Activated CD8-positive, alpha-beta memory T cell treated with anti-CD3 and anti-CD28 coated beads, Interleukin-2, amount 50 U/mL, for 24 hours (primary cell): ENCODE data around the gene CAMK2A.

Experiments
- DNase-seq: peaks from one replicate; pipeline ENCODE4 v3.0.0-alpha.2; 2020; ENCODE audit errors: extremely low read depth

CAMK2A gene

GRCh38 chr5:150300496-150301169, 11.1 kb upstream of the CAMK2A start:
- DNase-seq: no peak

- no peak for DNase-seq
These were observed 10.2 kb upstream of the CAMK2A start for GRCh38 chr5:150299571-150300327.

DNA sequence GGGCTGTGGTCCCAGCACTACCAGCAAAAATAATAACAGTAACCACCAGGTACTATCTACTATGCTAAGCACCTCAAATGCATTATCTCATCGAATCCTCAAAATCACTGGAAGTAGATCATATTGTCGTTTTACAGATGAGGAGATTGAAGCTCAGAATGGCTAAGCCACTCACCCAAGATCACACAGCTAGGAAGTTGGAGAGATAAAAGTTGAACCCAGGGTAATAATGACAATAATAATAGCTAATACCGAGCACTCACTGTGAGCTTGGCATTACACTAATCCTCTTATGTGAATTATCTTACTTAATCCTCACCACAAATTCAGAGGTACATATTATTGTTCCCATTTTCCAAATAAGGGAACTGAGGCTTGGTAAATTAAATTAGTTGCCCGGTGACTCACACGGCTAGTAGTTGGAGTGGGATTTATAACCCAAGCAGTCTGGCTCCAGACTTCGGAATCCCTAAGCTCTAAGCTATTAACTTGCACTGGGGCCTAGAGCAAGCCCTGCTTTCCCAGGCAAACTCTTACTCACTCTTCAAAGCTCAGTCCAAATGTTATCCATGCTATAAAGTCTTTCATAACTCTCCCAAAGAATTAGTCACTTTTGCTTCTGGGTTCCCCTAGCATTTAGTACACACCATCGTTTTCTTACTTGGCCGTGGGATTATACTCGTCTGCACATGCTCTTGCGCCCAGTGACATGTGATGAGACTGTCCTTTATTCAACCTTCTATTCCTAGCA, 9.3 kb upstream of the CAMK2A start:
- DNase-seq: no peak

DNA sequence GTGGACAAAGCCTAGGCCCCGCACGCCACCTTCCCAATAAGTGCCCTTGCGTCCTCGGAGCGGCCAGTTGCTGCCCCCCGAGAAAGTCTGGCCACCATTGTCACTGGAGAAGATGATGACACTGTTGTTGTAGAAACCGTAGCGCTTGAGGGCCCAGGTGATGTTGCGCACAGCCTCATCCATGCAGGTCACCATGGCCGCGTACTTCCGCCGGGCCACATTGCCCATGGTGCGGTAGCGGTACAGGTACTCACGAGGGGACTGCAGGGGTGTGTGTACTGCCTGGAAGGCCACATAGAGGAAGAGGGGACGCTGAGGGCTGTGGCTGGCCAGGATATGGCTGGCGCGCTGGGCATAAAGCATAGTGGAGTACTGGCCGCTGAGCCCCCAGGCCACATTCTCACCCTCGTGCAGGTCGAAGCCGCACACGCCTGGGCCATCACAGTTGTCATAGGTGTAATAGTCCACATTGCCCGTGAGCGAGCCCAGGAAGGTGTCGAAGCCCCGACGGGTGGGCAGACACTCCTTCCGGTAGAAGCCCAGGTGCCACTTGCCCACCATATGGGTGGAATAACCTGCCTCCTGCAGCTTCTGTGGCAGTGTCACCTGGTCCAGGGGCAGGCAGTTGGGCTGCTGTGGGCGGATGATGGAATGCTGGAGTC, 8.5 kb upstream of the CAMK2A start:
- DNase-seq: no peak

- DNase-seq: no peak
These were observed 7.8 kb upstream of the CAMK2A start for GRCh38 chr5:150297236-150297890.

DNA sequence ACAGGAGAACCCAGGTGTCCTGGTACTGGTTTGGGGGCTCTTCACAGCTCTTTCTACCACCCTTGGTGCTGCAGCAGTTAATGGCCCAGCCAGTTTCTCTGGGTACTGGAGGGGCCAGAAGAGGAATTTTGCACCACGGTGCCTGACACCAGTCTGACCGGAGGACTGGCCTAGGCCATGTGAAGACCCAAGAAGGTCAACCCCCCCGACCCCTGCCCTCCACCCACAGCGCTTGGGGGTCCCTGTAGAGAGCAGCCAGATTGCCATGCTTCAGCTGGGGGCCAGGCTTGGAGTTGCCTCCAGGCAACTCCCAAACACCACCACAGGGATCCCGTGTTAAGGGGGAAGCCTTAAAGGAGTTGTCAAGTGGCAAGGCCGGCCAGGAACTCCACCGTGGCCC, 6.9 kb upstream of the CAMK2A start:
- no peak for DNase-seq

DNA sequence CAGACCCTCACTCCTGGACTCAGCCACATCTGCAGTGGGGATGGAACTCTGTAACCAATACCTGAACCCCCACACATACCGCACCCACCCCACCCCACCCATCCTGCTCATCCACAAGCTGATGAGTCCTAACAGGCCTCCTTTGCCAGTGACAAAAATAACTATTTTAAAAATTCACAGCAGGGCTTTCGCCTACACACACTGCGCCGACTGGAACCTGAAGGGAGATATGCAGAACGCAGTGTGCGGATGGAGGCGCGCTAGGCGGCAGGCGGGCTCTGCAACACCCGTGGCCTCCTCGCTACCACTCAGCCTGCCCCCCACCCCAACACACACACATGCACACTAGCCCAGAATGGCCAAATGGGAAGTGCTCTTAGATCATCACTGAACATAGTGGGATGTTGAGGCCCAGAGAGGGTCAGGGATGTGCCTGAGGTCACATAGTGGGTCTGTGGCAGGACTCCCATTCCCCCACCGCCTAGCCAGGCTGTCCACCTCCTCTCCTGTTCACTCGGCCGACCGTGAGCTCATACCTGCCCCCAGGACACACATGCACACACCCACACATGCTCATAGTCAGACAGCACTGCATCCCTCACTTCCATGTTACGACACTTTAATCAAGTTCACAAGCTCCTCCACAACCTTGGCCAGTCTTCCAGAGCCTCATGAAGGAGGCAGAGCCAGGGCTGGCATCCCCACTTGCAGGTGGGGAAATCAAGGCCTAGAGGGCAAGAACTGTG, 6.3 kb upstream of the CAMK2A start:
- DNase-seq: no peak

DNA sequence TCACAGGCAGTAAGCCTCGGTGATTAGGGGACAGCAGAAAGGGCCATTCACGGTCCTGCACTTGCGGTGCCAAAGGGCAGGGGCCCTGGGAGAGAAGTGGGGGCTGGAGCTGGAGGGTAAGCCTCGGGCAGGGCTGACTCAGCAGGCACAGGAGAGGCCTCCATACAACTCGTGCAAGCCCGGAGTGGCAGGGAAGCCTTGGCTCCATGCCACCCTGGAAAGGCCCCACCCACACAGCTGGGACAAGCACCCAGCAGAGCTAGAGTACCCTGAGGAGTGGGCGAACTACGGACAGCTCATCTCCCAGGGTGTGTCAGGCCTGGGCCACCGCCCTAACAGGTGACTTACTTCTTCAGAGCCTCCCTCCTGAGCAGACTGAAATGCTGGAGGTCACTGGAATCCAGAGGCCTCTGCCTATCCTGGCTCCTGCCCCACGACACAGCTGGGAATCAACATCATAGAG, 5.6 kb upstream of the CAMK2A start:
- no peak for DNase-seq

DNA sequence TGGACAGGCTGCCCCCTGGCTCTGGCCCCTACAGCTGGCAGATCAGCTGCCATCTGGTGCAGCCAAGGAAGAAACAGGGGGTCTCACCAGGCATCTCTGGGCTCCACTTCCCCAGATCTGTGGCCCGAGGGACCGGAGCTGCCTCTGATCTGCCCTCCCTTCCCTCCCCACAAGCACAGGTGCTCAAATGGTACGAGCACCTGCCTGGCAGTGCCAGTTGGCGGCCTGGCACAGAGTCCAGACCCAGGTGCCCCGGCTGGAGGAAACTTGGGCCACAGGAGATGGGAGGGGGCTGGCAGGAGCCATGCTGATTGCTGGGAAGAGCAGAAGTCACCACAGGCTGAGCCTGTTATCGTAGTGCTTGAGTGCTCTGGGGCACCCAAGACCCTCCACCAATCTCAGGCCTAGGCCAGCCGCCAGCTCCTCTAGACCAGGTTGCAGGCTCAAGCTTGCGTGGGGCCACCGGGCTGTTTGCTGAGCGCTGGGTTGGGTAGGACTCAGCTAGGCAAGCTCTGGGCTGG, 5.0 kb upstream of the CAMK2A start:
- no peak for DNase-seq

DNA sequence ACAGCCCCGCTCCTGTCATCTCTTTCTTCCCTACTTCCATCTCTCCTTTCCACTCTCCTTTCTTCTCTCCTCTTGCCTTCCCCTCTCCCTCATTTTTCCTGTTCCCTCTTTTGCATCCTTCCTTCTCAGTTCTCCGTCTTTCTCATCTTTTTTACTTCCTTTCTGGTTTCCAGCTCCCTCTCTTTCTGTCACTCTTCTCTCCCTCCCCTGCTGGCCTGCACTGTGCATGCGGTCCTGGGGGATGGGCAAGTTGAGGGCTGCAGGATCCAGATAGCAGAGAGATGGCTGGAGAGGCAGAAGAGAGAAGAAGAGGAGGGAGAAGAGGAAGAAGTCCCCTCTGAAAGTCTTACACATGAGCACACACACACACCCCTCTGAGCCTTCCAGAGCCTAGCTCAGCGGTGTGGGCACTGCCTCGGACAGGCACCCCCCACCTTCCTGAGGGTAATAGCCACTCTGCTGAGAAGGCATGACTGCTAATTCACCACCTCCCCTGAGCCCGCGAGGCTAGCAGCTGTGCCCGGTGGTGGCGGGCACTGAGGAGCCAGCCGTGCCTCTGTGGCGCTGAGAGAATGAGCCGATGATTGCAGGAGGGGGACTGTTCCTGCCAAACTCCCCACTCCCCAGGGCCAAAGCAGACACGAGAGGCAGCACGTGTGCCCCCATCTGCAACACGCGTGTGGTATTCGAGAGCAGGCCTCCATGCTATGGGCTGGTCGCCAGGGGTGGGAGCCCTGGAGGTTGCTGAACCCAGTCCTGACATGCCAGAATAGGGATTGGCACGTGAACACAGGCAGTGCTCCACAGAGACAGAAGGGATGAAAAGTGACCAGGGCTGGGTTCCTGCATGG, 3.7 kb upstream of the CAMK2A start:
- DNase-seq: no peak

DNA sequence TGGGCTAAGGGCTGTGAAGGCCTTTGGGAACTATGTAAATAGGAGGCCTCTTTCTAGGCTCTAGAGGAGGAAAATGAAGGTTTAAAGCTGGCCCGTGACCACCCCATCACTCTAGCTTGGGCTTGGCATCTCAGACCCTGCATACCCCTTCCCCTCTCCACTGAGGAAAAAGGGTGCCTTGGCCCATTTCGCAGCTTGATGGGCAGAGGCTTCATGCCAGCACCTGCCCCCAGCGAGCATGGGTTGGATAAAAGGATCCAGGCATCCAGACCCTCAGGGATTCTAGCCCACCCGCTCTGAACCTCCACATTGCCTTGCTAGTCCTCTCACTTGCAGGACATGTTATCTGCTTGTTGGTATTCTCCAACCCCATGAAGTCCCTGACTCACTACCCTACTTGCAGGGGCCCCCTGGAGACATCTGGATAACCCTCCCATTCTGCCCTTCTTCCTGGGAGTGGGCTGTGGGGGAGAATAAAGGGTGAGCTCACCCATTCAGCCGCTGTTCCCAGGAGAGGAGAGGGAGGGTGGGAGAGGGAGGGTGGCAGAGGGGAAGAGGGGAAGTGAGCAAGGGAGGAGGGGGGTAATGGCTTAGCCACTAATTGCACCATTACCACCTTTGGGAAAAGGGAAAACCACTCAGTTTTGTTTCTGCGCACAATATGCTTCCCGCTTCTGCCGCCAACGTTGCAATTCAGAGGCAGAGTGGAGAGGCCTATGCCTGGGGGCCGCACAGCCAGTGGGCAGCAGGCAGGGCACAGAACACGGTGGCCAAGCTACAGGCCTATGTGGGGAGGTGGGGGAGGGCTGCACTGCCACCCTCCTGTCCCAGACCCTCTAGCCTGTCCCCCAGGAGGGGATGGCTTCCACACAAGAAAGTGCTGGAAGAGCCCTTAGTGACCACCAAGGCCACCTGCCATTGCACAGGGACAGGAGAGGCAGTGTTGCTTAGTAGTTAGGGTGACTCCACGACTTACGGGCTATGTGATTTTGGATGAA, 2.1 kb upstream of the CAMK2A start:
- DNase-seq: no peak

DNA sequence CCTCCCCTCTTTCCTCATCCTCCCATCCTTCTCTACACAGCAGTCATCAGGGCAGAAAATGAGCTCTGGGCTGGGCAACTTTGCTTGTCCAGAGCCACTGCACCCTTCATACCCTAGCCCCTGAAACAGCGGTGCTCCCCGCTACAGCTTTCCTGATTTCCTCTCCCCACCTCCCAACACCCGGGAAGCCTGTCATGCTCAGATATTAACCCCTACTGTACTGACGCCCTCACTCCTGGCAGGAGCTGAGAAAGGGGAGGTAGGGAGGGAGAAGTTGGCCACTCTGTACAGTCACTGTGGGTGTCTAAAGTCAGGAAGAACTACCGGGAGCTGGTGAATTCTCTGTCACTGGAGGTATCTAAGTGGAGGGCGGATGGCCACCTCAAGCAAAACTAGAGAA, 782 bp downstream of the CAMK2A start:
- DNase-seq: no peak

GRCh38 chr5:150288361-150288760, 1.2 kb downstream of the CAMK2A start:
- DNase-seq: no peak

DNA sequence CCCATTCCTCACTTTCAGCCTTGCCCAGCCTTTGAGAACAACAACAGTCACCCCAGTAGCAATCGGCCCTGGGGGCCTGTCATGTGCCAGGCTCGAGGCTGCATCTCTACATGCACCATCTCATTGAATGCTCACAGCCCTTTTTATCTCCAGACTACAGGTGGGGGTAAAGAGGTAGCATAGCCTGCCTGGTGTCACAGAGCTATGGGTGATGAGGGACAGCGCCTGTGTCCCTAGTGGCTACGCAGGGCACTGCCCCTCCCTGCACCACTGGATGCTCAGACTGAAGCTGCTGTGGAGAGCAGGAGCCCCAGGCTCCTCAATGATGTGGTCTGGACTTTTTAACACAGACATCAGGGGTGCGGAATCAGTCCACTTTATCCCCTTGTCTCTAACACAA, 2.8 kb downstream of the CAMK2A start:
- DNase-seq: no peak

- DNase-seq: no peak
These were observed 4.5 kb downstream of the CAMK2A start for GRCh38 chr5:150285114-150285513.

GRCh38 chr5:150284311-150284710, 5.3 kb downstream of the CAMK2A start:
- no peak for DNase-seq

GRCh38 chr5:150283904-150284303, 5.7 kb downstream of the CAMK2A start:
- DNase-seq: no peak

- DNase-seq: no peak
These were observed 7.6 kb downstream of the CAMK2A start for GRCh38 chr5:150281987-150282386.
